WERI-Rb-1 (cell line): ENCODE results near the gene ZNF620.

Source experiments
- DNase-seq: peaks from one replicate; pipeline ENCODE4 v3.0.0-alpha.2; 2020
- H3K27ac ChIP-seq: fragments of 250-450 bp; sonication (Bioruptor Pico); 2 replicates; pipeline ENCODE4 v1.5.1; 2020; ENCODE audit warnings: mild to moderate bottlenecking, moderate library complexity
- H3K27me3 ChIP-seq: fragments of 250-450 bp; sonication (Bioruptor Pico); 2 replicates; pipeline ENCODE4 v1.5.1; 2021; ENCODE audit warnings: mild to moderate bottlenecking, low read depth, moderate library complexity; ENCODE audit not compliant: insufficient read depth, severe bottlenecking
- H3K36me3 ChIP-seq: fragments of 250-450 bp; sonication (Bioruptor Pico); 2 replicates; pipeline ENCODE4 v1.5.1; 2020; ENCODE audit warnings: mild to moderate bottlenecking, moderate library complexity
- H3K4me3 ChIP-seq: 2 replicates; pipeline ENCODE4 v1.5.1; 2011; ENCODE audit warnings: low read depth, mild to moderate bottlenecking, control low read depth, low read length
- H3K9me3 ChIP-seq: fragments of 250-450 bp; sonication (Bioruptor Pico); 2 replicates; pipeline ENCODE4 v1.5.1; 2021; ENCODE audit warnings: mild to moderate bottlenecking, moderate library complexity; ENCODE audit not compliant: severe bottlenecking
- CTCF ChIP-seq: IDR thresholded peaks from 2 replicates; pipeline ENCODE4 v1.5.1; 2011; ENCODE audit warnings: low read depth, mild to moderate bottlenecking, control low read depth, inconsistent platforms, low read length

The ZNF620 gene

GRCh38 chr3:40497288-40497687 is 8.6 kb upstream of the ZNF620 start:
- Histone ChIP-seq H3K4me3 (no peak overlapping the region), H3K36me3 (no peaks in the 10 kb centered on the region), H3K27me3 (no peaks in the 10 kb centered on the region), H3K9me3 (no peaks in the 10 kb centered on the region), H3K27ac (no peak overlapping the region)
- TF ChIP-seq CTCF: no peak
- no peak for DNase-seq

- DNase-seq: no peak
- no peaks in the 10 kb centered on the region for H3K36me3 ChIP-seq
- no peak overlapping the region for H3K4me3 ChIP-seq
- no peak overlapping the region for H3K27ac ChIP-seq
- no peaks in the 10 kb centered on the region for H3K27me3 ChIP-seq
- TF ChIP-seq CTCF: no peak
- H3K9me3 ChIP-seq: no peaks in the 10 kb centered on the region
Observed at GRCh38 chr3:40499952-40500351, 5.9 kb upstream of the ZNF620 start.

- TF ChIP-seq CTCF: no peak
- Histone ChIP-seq H3K9me3 (no peaks in the 10 kb centered on the region), H3K4me3 (no peak overlapping the region), H3K27me3 (no peaks in the 10 kb centered on the region), H3K36me3 (no peaks in the 10 kb centered on the region), H3K27ac (no peak overlapping the region)
- DNase-seq: no peak
Observed at GRCh38 chr3:40502034-40502433, 3.8 kb upstream of the ZNF620 start.

DNA sequence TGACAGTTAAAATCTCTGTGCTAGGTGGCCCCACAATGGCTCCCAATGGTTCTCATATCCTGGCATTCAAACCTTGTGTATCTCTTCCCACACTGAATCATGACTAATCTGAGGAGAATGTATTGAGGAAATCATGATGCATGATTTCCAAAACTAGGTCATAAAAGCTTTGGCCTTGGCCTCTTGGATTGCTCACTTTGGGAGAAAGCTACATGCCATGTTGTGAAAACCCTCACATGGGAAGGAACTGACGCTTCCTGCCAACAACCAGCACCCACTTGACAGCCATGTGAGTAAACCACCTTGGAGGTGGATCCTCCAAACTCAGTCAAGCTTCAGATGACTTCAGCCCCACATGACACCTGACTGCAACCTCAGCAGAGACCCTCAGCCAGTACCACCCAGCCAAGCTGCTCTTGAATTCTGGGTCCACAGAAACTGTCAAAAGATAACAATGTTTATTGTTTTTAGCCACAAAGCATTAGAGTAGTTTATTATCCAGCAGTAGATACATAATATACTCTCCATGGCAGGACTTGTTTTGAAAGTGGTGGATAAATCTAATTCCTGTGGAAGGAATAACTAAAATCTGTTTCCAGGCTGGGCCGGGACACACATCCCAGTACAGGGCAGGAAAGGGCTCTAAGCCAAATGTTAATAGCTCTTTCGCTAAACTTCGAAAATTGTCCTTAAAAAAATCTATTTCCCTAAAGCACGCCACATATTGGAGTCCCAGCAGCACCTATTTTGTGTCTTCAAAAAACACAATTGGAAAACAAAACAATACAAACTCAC is 1.0 kb upstream of the ZNF620 start:
- no peak overlapping the region for H3K4me3 ChIP-seq
- no peaks in the 10 kb centered on the region for H3K9me3 ChIP-seq
- DNase-seq: no peak
- H3K27ac ChIP-seq: no peak overlapping the region; the same call in 1 of the 2 replicates
- H3K36me3 ChIP-seq: peaks cover 17% of the 10 kb centered on the region
- no peaks in the 10 kb centered on the region for H3K27me3 ChIP-seq
- TF ChIP-seq CTCF: no peak

GRCh38 chr3:40511031-40511718 is 5.3 kb downstream of the ZNF620 start:
- peaks cover 63% of the 10 kb centered on the region for H3K36me3 ChIP-seq

More at GRCh38 chr3:40511031-40511718, 5.3 kb downstream of the ZNF620 start:
- H3K27ac ChIP-seq: no peak overlapping the region
- no peak overlapping the region for H3K4me3 ChIP-seq
- no peaks in the 10 kb centered on the region for H3K9me3 ChIP-seq
- TF ChIP-seq CTCF: no peak
- DNase-seq: no peak
- H3K27me3 ChIP-seq: no peaks in the 10 kb centered on the region
